Stimulated activated CD8-positive, alpha-beta memory T cell treated with anti-CD3 and anti-CD28 coated beads, Interleukin-15, amount 100 ng/mL, for 24 hours (primary cell): ENCODE results near the gene URI1.
"Not testable (repeated sequence)": the region's sequence is repeated elsewhere in the genome, so short reads cannot be mapped to it uniquely, and the experiment has no call there.

Experiments
- DNase-seq: peaks from one replicate; pipeline ENCODE4 v3.0.0-alpha.2; 2020; ENCODE audit warnings: low read depth

The URI1 gene

GRCh38 chr19:30024091-30024490 lies 82.1 kb downstream of the URI1 start:
- no peak for DNase-seq

DNA sequence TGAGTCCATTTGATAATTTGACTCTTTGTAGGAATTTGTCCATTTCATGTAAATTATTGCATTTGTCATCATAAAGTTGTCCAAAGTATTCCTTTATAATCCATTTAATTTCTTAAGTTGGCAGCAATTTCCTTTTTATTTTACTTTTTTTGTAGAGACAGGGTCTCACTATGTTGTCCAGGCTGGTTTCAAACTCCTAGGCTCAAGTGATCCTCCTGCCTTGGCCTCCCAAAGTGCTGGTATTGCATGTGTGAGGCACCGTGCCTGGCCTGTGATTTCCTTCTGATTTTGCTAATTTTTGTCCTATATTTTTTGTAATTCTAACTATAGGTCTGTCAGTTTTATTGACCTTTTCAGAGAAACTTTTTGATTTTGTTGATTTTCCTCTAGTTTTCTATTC lies 84.9 kb downstream of the URI1 start:
- DNase-seq, result no peak

DNA sequence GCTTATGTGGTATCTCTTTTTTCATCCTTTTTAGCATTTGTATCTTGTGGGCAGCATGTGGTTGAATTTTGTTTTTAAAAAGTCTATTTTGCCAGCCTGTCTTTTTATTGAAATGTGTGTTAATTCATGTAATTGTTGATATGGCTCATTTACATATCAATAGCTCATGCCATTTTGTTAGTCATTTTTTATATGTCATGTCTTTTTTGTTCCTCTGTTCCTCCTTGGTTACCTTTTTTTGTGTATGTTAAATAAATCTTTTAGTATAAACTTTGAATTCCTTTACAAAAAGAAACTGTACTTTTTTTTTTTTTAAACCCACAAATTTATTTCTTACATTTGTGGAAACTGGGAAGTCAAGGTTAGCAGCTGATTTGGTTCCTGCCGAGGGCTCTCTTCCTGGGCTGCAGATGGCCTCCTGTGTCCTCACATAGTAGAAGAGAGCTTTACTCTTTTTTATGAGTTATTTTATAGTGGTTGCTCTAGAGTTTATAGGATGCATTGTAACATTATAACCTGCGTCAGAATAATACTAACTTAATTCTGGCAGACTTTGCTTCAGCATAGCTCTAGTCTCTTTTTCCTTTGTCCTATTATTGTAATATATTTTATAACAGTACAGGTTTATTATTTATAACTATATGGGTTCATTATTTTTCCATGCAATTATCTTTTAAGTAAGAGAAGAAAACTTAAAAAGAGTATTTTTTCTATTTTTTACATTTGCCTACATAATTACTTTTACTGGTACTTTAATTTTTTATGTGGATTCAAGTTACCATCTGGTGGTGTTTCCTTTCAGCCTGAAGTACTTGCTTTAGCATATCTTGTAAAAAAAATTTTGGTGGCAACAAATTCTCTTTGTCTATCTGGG lies 86.3 kb downstream of the URI1 start:
- no peak for DNase-seq

- no peak for DNase-seq
Observed at GRCh38 chr19:30028992-30029343, 86.9 kb downstream of the URI1 start.

- no peak for DNase-seq
Observed at GRCh38 chr19:30029721-30030510, 87.9 kb downstream of the URI1 start.

- DNase-seq, result no peak
Observed at GRCh38 chr19:30034321-30034720, 92.3 kb downstream of the URI1 start.

- DNase-seq, result no peak
Observed at GRCh38 chr19:30036154-30037129, 94.4 kb downstream of the URI1 start.

DNA sequence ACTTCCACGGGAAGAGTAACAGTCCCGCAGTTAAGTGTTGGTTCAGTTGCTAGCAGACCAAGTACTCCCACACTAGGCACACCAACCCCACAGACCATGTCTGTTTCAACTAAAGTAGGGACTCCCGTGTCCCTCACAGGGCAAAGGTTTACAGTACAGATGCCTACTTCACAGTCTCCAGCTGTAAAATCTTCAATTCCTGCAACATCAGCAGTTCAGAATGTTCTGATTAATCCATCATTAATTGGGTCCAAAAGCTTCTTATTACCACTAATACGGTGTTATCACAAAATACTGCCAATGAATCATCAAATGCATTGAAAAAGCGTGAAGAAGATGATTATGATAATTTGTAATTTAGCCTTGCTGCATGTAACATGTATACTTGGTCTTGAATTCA lies 95.8 kb downstream of the URI1 start:
- no peak for DNase-seq

DNA sequence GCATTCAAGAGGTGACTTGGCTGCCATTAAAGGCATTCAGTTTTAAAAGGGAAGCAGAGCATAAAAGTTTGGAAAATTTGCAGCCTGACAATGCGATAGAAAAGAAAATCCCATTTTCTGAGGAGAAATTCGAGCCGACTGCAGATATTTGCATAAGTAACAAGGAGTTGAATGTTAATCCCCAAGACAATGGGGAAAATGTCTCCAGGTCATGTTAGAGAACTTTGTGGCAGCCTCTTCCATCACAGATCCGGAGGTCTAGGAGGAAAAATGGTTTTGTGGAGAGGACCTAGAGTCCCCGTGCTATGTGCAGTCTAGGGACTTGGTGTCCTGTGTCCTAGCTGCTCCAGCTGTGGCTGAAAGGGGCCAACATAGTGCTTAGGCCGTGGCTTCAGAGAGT lies 99.9 kb downstream of the URI1 start:
- not testable (repeated sequence) for DNase-seq

DNA sequence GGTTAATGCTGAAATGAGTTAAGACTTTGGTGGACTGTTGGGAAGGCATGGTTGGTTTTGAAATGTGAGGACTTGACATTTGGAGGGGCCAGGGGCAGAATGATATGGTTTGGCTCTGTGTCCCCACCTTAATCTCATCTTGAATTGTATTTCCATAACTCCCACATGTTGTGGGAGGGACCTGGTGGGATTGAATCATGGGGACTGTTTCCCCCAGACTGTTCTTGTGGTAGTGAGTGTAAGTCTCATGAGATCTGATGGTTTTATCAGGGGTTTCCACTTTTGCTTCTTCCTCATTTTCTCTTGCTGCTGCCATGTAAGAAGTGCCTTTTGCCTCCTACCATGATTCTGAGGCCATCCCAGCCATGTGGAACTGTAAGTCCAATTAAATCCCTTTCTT lies 101.0 kb downstream of the URI1 start:
- DNase-seq, result not testable (repeated sequence)

DNA sequence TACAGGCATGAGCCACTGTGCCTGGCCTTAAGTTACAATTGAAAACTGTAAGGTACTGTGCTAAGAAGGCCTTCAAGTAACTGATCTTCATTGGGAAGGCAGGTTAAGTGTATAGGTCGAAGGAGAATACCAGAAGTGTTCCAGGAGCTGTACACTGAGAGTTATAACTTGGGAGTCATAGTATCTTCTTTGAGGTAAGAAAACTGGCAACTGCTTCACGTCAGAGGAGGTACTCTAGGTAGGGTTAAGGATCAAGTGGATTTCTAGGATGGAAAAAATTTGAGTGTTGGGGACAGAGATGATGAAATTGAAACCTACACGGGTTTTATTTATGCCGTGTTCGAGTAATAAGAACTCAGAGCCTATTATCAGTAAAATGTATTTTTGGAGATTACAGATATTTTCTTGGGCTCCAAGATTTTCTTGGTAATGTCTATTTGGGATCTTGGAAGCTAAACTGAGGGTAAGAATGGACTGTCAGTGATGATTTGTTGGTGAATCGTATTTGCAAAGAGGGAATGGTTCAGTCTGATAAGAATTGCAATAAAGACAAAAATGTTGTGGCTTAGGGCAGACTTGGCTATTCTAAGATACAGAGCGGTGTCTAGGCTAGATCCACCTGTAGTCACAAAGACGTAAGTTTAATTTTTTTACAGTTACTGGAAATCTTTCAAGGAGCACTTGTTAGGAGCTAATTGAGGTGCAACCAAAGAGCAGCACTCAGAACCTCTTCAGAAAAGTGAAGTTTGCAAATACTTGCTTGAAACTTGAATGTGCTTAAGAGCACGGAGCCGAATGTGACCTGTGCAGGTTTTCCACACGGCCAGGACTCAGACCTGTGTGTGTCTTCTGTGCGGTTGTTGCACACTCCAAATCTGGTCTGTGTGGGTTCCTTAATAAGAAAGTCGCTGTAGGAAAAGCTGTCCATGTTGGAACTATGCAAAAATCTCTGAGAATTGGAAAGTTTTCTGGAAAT lies 102.5 kb downstream of the URI1 start:
- no peak for DNase-seq

- DNase-seq, result no peak
Observed at GRCh38 chr19:30046522-30046921, 104.5 kb downstream of the URI1 start.

DNA sequence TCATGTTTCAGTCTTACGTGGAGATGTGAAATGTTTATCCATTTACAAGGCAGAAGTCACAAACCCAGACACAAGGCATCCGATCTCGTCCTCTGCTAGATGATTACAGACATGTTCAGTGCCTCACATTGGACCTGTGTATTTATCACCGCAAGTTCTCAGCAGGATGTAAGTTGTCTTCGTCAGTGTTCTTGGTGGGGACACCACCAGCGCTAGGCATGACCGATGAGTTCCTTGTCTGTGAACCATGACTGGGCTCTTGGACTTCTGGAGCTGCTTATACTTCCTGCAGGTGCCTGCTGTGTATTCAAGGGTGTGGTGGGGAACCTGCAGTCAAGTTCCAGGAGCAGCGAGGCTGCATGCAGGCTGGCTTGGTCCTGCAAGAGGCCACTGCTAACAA lies 105.4 kb downstream of the URI1 start:
- DNase-seq, result no peak

- DNase-seq, result no peak
Observed at GRCh38 chr19:30049226-30049625, 107.2 kb downstream of the URI1 start.

DNA sequence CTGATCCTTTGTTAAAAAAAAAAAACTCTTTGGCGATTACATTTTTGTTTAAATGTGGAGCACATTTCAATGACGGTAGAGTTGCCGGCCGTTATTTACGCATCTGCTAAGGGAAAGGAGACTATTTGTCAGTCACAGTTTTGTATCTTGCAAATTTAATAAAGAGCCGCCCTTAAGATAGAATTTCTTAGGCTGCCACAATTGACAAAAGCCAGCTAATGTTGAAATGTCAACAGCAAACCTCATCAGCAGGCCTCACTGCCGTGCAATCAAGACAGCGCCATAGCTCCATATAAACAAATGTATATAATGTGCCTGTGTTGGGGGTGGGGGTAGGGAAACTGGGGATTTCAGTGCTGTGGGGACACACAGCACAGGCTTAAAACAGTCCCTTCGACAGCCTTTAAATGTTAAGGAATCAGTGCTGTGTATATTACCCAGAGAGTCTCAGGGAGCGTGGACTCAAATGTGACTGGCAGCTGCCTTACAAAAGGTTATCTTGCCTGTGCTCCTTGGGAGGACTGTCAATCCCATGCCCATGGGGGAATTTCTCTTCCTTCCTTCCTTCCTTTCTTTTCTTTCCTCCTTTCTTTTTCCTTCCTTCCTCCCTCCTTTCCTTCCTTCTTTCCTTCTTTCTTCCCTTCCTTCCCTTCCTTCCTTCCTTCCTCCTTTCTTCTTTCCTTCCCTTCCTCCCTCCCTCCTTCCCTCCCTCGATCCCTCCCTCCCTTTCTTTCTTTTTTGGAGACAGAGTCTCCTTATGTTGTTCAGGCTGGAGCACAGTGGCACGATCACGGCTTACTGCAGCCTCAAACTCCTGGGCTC lies 108.0 kb downstream of the URI1 start:
- no peak for DNase-seq

- no peak for DNase-seq
Observed at GRCh38 chr19:30052122-30053075, 110.4 kb downstream of the URI1 start.

- DNase-seq, result no peak
Observed at GRCh38 chr19:30053558-30053957, 111.5 kb downstream of the URI1 start.

- DNase-seq, result no peak
Observed at GRCh38 chr19:30054210-30054609, 112.2 kb downstream of the URI1 start.

GRCh38 chr19:30056580-30056979 lies 114.5 kb downstream of the URI1 start:
- DNase-seq, result no peak
